ENCODE results near the gene CSAG1. TPM values are rescaled to one million over a fixed set of nuclear protein-coding genes. Genes with fewer than 3 reads are reported as not detected.

Gene CSAG1
- not detected in 2 replicates for total RNA-seq

DNA sequence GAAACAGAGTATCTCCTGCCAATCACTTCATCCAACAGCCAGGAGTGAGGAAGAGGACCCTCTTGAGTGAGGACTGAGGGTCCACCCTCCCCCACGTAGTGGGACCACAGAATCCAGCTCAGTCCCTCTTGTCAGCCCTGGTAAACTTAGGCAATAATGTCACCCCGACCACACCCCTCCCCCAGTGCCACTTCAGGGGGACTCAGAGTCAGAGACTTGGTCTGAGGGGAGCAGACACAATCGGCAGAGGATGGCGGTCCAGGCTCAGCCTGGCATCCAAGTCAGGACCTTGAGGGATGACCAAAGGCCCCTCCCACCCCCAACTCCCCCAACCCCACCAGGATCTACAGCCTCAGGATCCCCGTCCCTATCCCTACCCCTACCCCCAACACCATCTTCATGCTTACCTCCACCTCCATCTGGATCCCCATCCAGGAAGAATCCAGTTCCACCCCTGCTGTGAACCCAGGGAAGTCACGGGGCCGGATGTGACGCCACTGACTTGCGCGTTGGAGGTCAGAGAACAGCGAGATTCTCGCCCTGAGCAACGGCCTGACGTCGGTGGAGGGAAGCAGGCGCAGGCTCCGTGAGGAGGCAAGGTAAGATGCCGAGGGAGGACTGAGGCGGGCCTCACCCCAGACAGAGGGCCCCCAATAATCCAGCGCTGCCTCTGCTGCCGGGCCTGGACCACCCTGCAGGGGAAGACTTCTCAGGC is at the start of gene CSAG1, which contains the start of gene MAGEA12:
Gene CSAG1, minus strand, starts transcription at position 461 of the 715 bp plus-strand sequence. CDS start 1,261 bp downstream, outside the sequence.
Gene MAGEA12, plus strand, starts transcription at position 497 of the 715 bp plus-strand sequence. CDS start 2,405 bp downstream, outside the sequence.

GRCh38 chrX:152769549-152770289 is 36.2 kb upstream of the CSAG1 start, which contains the start of gene MAGEA6:
TSS of gene MAGEA6 (minus strand) at chrX:152769689. CDS start at chrX:152767650, 2,039 bp downstream.

GRCh38 chrX:152758918-152759317 is 25.4 kb upstream of the CSAG1 start, which contains the start of gene CSAG3:
TSS of gene CSAG3 (plus strand) at chrX:152759218.

DNA sequence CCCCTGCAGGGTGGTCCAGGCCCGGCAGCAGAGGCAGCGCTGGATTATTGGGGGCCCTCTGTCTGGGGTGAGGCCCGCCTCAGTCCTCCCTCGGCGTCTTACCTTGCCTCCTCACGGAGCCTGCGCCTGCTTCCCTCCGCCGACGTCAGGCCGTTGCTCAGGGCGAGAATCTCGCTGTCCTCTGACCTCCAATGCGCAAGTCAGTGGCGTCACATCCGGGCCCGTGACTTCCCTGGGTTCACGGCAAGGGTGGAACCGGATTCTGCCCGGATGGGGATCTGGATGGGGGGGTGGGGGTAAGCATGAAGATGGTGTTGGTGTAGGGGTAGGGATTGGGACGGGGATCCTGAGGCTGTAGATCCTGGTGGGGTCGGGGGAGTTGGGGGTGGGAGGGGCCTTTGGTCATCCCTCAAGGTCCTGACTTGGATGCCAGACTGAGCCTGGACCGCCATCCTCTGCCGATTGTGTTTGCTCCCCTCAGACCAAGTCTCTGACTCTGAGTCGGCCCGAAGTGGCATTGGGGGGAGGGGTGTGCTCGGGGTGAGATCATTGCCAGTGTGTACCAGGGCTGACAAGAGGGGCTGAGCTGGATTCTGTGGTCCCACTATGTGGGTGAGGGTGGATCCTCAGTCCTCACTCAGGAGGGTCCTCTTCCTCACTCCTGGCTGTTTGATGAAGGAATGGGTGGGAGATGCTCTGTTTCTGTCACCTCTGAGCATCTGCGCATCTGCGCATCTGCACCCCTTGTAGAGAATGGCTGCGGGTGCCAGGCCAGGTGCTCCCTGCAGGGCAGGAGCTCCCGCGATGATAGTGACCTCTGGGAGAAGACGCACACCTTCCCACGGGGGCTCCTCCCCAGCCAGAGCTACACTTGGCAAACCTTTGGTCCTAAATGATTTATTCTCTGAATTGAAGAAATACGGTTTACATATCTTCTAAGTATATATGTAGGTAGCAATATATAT is 20.4 kb upstream of the CSAG1 start, which contains the start of gene MAGEA2:
Gene MAGEA2, minus strand, starts transcription at position 157 of the 965 bp plus-strand sequence. CDS start 2,479 bp downstream, outside the sequence.

DNA sequence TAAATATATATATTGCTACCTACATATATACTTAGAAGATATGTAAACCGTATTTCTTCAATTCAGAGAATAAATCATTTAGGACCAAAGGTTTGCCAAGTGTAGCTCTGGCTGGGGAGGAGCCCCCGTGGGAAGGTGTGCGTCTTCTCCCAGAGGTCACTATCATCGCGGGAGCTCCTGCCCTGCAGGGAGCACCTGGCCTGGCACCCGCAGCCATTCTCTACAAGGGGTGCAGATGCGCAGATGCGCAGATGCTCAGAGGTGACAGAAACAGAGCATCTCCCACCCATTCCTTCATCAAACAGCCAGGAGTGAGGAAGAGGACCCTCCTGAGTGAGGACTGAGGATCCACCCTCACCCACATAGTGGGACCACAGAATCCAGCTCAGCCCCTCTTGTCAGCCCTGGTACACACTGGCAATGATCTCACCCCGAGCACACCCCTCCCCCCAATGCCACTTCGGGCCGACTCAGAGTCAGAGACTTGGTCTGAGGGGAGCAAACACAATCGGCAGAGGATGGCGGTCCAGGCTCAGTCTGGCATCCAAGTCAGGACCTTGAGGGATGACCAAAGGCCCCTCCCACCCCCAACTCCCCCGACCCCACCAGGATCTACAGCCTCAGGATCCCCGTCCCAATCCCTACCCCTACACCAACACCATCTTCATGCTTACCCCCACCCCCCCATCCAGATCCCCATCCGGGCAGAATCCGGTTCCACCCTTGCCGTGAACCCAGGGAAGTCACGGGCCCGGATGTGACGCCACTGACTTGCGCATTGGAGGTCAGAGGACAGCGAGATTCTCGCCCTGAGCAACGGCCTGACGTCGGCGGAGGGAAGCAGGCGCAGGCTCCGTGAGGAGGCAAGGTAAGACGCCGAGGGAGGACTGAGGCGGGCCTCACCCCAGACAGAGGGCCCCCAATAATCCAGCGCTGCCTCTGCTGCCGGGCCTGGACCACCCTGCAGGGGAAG is 19.4 kb downstream of the CSAG1 start, which contains the start of gene MAGEA2B:
Gene MAGEA2B, plus strand, starts transcription at position 814 of the 973 bp plus-strand sequence. CDS start 2,479 bp downstream, outside the sequence.

GRCh38 chrX:152709173-152709572 is 24.3 kb downstream of the CSAG1 start, which contains the start of gene CSAG2:
TSS of gene CSAG2 (minus strand) at chrX:152709273. CDS start at chrX:152709112, 161 bp downstream.

DNA sequence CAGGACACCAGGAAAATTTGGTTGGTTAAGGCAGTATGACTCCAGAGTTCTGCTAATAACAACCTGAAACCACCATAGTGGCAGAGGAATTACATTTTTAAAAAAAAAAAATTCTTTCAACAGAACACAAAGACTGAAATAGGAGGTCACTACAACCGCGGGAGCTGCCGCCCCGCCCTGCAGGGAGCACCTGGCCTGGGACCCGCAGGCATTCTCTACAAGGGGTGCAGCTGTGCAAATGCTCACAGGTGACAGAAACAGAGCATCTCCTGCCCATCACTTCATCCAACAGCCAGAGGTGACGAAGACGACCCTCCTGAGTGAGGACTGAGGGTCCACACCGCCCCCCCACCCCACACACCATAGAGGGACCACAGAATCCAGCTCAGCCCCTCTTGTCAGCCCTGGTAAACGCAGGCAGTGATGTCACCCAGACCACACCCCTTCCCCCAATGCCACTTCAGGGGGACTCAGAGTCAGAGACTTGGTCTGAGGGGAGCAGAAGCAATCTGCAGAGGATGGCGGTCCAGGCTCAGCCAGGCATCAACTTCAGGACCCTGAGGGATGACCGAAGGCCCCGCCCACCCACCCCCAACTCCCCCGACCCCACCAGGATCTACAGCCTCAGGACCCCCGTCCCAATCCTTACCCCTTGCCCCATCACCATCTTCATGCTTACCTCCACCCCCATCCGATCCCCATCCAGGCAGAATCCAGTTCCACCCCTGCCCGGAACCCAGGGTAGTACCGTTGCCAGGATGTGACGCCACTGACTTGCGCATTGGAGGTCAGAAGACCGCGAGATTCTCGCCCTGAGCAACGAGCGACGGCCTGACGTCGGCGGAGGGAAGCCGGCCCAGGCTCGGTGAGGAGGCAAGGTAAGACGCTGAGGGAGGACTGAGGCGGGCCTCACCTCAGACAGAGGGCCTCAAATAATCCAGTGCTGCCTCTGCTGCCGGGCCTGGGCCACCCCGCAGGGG is 35.3 kb downstream of the CSAG1 start, which contains the start of gene MAGEA3:
Gene MAGEA3, plus strand, starts transcription at position 843 of the 980 bp plus-strand sequence. CDS start 2,039 bp downstream, outside the sequence.

Other genes with a start within 250 kb of the CSAG1 start
- gene GABRQ, start 95.8 kb downstream of the CSAG1 start, total RNA-seq = under 0.01 and 0.13 TPM in 2 replicates
- gene MAGEA3, start 34.9 kb downstream of the CSAG1 start, total RNA-seq = not detected in 2 replicates
- not detected in 2 replicates for gene CSAG2, start 24.4 kb downstream of the CSAG1 start, total RNA-seq
- gene MAGEA2B, start 19.1 kb downstream of the CSAG1 start, total RNA-seq = not detected in 2 replicates
- gene MAGEA12, start within 50 bp of the CSAG1 start, total RNA-seq = not detected in 2 replicates
- gene MAGEA2, start 20.1 kb upstream of the CSAG1 start, total RNA-seq = not detected in 2 replicates
- gene CSAG3, start 25.5 kb upstream of the CSAG1 start, total RNA-seq = not detected in 2 replicates
- gene MAGEA6, start 36.0 kb upstream of the CSAG1 start, total RNA-seq = not detected in 2 replicates
- 15.8 and 17.1 TPM in 2 replicates for gene CETN2, start 97.0 kb upstream of the CSAG1 start, total RNA-seq
- 18.9 and 30.1 TPM in 2 replicates for gene NSDHL, start 97.3 kb upstream of the CSAG1 start, total RNA-seq
- gene ZNF185, start 164.3 kb upstream of the CSAG1 start, total RNA-seq = 12.1 and 25.1 TPM in 2 replicates